K562 (cell line): ENCODE measurements around the gene POLD4. TPM values are rescaled to one million over a fixed set of nuclear protein-coding genes. Genes with fewer than 3 reads are reported as not detected.
A peak's percentile ranks its signal among the peaks of the same experiment; 100 is the strongest.

Source experiments
- ATF7 ChIP-seq: fragments of 450-650 bp; IDR thresholded peaks from 2 replicates; pipeline ENCODE4 v1.7.1; 2014; ENCODE audit warnings: mild to moderate bottlenecking, moderate library complexity
- C11orf30 ChIP-seq: fragments of 450-650 bp; IDR thresholded peaks from 2 replicates; pipeline ENCODE4 v1.6.1; 2016; ENCODE audit warnings: low read depth, mild to moderate bottlenecking
- GTF2A2 ChIP-seq: IDR thresholded peaks from 2 replicates; pipeline ENCODE4 v1.6.1; 2016; ENCODE audit warnings: mild to moderate bottlenecking, missing genetic modification characterization, missing compliant biosample characterization
- NR2C2 ChIP-seq, 2 experiments: fragments of 200-800 bp in 1 of 2; sonication (Bioruptor generic) in 1 of 2; sonication (generic) in 1 of 2; formaldehyde crosslinking in 1 of 2; IDR thresholded peaks; 2 replicates each; pipeline versions ENCODE4 v1.6.1 to v1.8.0; 2016 to 2022; ENCODE audit warnings: mild to moderate bottlenecking in 1 of 2, missing compliant biosample characterization in 1 of 2, missing genetic modification characterization in 1 of 2, missing genetic modification reagents in 1 of 2
- RFX7 ChIP-seq: fragments of 250-450 bp; sonication (Bioruptor Pico); IDR thresholded peaks from 2 replicates; pipeline ENCODE4 v1.5.1; 2021; ENCODE audit warnings: mild to moderate bottlenecking
- SAP30 ChIP-seq: fragments of 200-600 bp; sonication (generic); IDR thresholded peaks from 2 replicates; pipeline ENCODE4 v1.6.1; 2012; ENCODE audit warnings: borderline replicate concordance, low read depth, mild to moderate bottlenecking, moderate library complexity, low read length, control low read depth, inconsistent platforms; ENCODE audit not compliant: insufficient read depth, poor library complexity, severe bottlenecking
- STAG1 ChIP-seq: sonication (generic); formaldehyde crosslinking; IDR thresholded peaks from 2 replicates; pipeline ENCODE4 v1.5.0; 2020; ENCODE audit warnings: missing genetic modification reagents, borderline replicate concordance
- YY1 ChIP-seq, 3 experiments: IDR thresholded peaks; 2 replicates each; pipeline ENCODE4 v1.6.1; 2011; ENCODE audit warnings: low read length in 2 of 3, mild to moderate bottlenecking in 2 of 3, moderate library complexity in 2 of 3, borderline replicate concordance in 1 of 3, control low read depth in 1 of 3, low read depth in 1 of 3; ENCODE audit not compliant: insufficient read depth in 3 of 3, insufficient replicate concordance in 2 of 3, control insufficient read depth in 1 of 3, insufficient read length in 1 of 3; ENCODE audit errors: extremely low read depth in 1 of 3
- ZBTB17 ChIP-seq: fragments of 450-650 bp; formaldehyde crosslinking; IDR thresholded peaks from 2 replicates; pipeline ENCODE4 v1.4.0; 2020; ENCODE audit warnings: mild to moderate bottlenecking
- ZNF23 ChIP-seq: fragments of 250-450 bp; sonication (Bioruptor Pico); IDR thresholded peaks from 2 replicates; pipeline ENCODE4 v1.4.0; 2020; ENCODE audit warnings: mild to moderate bottlenecking
- ZNF239 ChIP-seq: fragments of 250-450 bp; sonication (Bioruptor Pico); IDR thresholded peaks from 2 replicates; pipeline ENCODE4 v1.4.0; 2020; ENCODE audit warnings: mild to moderate bottlenecking
- ZNF644 ChIP-seq: fragments of 200-800 bp; sonication (Bioruptor generic); IDR thresholded peaks from 2 replicates; pipeline ENCODE4 v1.6.1; 2016; ENCODE audit warnings: low read depth, missing genetic modification characterization, missing compliant biosample characterization
- ZNF780A ChIP-seq: fragments of 250-450 bp; sonication (Bioruptor Pico); IDR thresholded peaks from 2 replicates; pipeline ENCODE4 v1.5.0; 2021; ENCODE audit warnings: mild to moderate bottlenecking
- polyA plus RNA-seq, 8 experiments: library from polyadenylated mRNA; depleted of rRNA in 4 of 8; stranded (reverse) in 5 of 8; unstranded in 3 of 8; fragments of >200 nt; fragmentation: Nextera tagmentation in 2 of 8; fragmentation: Illumina TruSeq in 1 of 8; extraction: Ambion mirVana in 2 of 8; extraction: Trizol in 1 of 8; gene quantifications; 2 replicates each; pipeline versions ENCODE4 v1.2.1 to v1.2.3, GENCODE V29; 2011 to 2014; ENCODE audit warnings: inconsistent platforms in 1 of 8, missing spikeins in 1 of 8
- total RNA-seq, 7 experiments: library from RNA; depleted of rRNA in 6 of 7; stranded (reverse); fragments of >200 nt in 6 of 7; fragmentation: Illumina TruSeq in 2 of 7; extraction: Trizol in 2 of 7; gene quantifications; 2 replicates each; pipeline versions ENCODE4 v1.2.1 to v1.2.3, GENCODE V29; 2011 to 2021; ENCODE audit warnings: low replicate concordance in 1 of 7
- TF ChIP-seq, protein P1 (sequence below): sonication (generic); formaldehyde crosslinking; IDR thresholded peaks from 2 replicates; pipeline ENCODE4 v1.5.0; 2020; ENCODE audit warnings: missing genetic modification reagents
- TF ChIP-seq, protein P2 (sequence below), 3 experiments: fragments of 200-800 bp in 1 of 3; sonication (Bioruptor generic) in 1 of 3; sonication (generic) in 1 of 3; formaldehyde crosslinking in 1 of 3; IDR thresholded peaks; 2 replicates each; pipeline versions ENCODE4 v1.6.1 to v1.8.0; 2016 to 2022; ENCODE audit warnings: mild to moderate bottlenecking in 2 of 3, missing compliant biosample characterization in 2 of 3, missing genetic modification characterization in 2 of 3, missing genetic modification reagents in 1 of 3
- TF ChIP-seq, protein P3 (sequence below): sonication (generic); formaldehyde crosslinking; IDR thresholded peaks from 2 replicates; pipeline ENCODE4 v1.8.0; 2022; ENCODE audit warnings: mild to moderate bottlenecking, missing genetic modification reagents
- TF ChIP-seq, protein P4 (sequence below), 2 experiments: fragments of 200-800 bp in 1 of 2; sonication (Bioruptor generic) in 1 of 2; sonication (generic) in 1 of 2; formaldehyde crosslinking in 1 of 2; IDR thresholded peaks in 1 of 2; conservative IDR thresholded peaks in 1 of 2; 2 replicates each; pipeline versions ENCODE4 v1.5.0 to v1.6.1; 2016 to 2020; ENCODE audit warnings: missing compliant biosample characterization in 1 of 2, missing genetic modification characterization in 1 of 2, missing genetic modification reagents in 1 of 2
- TF ChIP-seq, protein P5 (sequence below): fragments of 450-650 bp; IDR thresholded peaks from 2 replicates; pipeline ENCODE4 v1.7.0; 2016; ENCODE audit warnings: borderline replicate concordance

The POLD4 gene
- total and polyA plus RNA-seq, 9 of the 15 experiments (the other 6 are each of a cell fraction or from before 2014, with no cell fraction given): 5.8 to 64.5 (median 18.3) TPM

DNA sequence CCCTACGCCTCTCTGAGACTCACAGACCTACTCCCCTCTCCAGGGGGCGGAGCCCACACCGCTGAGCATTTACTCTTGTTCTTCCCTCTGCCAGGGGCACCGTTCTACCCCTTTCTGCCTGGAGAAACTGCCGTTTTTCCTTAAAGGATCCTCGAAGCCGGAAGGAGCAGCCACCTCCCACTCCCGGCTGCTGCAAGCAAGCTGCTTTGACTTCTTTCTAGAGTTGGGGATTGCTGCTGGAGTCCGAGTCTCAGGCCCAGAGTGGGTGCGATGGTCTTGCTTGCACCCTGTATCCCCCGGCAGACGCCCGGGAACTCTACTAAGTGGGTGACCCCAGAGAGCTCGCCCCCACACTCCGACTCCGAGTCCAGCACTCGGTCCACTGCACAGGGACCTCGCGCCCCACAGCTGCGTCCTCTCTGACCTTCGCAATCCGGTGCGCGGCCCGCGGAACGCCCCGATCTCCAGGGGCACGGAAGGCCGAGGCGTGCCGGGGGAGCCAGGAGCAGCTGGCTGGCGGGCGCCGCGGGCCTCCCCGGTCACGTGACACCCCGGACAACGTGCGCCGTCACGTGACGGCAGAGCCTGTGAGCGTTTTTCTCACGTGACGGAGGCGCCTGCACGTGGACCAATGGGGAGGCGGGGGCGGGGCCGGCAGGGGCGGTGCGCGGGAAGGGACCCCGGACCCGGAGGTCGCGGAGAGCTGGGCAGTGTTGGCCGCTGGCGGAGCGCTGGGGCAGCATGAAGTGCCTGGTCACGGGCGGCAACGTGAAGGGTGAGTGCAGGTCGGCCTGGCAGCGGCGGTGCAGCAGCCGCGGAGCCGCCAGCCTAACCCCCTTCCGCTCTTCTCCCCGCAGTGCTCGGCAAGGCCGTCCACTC lies 38.2 kb upstream of the POLD4 start, which contains the start of gene RAD9A (continued):
- TF ChIP-seq ZNF239: no peak; the same call in 1 of the 2 replicates
- no peak for TF ChIP-seq NR2C2 (CRISPR knock-in tag; IDR thresholded peaks at IDR 0.05)
- peak; percentile 72 for TF ChIP-seq NR2C2 (tag; IDR thresholded peaks at IDR 0.05)
- peak; percentile 14; the same call in 1 of the 2 replicates for TF ChIP-seq STAG1 (CRISPR knock-in tag)
- peak in 2 of 3 experiments; percentile 12 to 54 for TF ChIP-seq YY1 (IDR thresholded peaks at IDR 0.05; ENCODE audit: borderline replicate concordance in 1 of 3, control insufficient read depth in 1 of 3, extremely low read depth in 1 of 3, insufficient read depth in 3 of 3, insufficient read length in 1 of 3, insufficient replicate concordance in 2 of 3, low read depth in 1 of 3, low read length in 2 of 3)
- no peak for TF ChIP-seq GTF2A2 (tag)
- TF ChIP-seq, protein P1, sequence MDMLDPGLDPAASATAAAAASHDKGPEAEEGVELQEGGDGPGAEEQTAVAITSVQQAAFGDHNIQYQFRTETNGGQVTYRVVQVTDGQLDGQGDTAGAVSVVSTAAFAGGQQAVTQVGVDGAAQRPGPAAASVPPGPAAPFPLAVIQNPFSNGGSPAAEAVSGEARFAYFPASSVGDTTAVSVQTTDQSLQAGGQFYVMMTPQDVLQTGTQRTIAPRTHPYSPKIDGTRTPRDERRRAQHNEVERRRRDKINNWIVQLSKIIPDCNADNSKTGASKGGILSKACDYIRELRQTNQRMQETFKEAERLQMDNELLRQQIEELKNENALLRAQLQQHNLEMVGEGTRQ: peak; percentile 99
- no peak for TF ChIP-seq ZNF644 (tag)
- TF ChIP-seq RFX7 (CRISPR knock-in tag): no peak
- peak; percentile 91 for TF ChIP-seq SAP30
- TF ChIP-seq, protein P2, sequence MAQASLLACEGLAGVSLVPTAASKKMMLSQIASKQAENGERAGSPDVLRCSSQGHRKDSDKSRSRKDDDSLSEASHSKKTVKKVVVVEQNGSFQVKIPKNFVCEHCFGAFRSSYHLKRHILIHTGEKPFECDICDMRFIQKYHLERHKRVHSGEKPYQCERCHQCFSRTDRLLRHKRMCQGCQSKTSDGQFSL (CRISPR knock-in tag; IDR thresholded peaks at IDR 0.05): peak; percentile 55; the same call in 1 of the 2 replicates
- TF ChIP-seq, protein P2 (tag; IDR thresholded peaks at IDR 0.05): no peak
- peak; percentile 51; the same call in 1 of the 2 replicates for TF ChIP-seq ATF7
- TF ChIP-seq ZBTB17: peak; percentile 78
- TF ChIP-seq C11orf30: peak; percentile 93
- TF ChIP-seq, protein P3, sequence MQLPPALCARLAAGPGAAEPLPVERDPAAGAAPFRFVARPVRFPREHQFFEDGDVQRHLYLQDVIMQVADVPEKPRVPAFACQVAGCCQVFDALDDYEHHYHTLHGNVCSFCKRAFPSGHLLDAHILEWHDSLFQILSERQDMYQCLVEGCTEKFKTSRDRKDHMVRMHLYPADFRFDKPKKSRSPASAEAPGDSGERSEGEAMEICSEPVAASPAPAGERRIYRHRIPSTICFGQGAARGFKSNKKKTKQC: peak; percentile 96; the same call in 1 of the 2 replicates
- no peak for TF ChIP-seq ZNF780A (CRISPR knock-in tag)
- no peak for TF ChIP-seq ZNF23
- TF ChIP-seq, protein P4, sequence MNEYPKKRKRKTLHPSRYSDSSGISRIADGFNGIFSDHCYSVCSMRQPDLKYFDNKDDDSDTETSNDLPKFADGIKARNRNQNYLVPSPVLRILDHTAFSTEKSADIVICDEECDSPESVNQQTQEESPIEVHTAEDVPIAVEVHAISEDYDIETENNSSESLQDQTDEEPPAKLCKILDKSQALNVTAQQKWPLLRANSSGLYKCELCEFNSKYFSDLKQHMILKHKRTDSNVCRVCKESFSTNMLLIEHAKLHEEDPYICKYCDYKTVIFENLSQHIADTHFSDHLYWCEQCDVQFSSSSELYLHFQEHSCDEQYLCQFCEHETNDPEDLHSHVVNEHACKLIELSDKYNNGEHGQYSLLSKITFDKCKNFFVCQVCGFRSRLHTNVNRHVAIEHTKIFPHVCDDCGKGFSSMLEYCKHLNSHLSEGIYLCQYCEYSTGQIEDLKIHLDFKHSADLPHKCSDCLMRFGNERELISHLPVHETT (CRISPR knock-in tag; conservative IDR thresholded peaks at IDR 0.05 in 1 of 2, IDR thresholded peaks at IDR 0.05 in 1 of 2): peak in 1 of 2 experiments; percentile 40; a peak in 1 of 4 replicates
- TF ChIP-seq, protein P5, sequence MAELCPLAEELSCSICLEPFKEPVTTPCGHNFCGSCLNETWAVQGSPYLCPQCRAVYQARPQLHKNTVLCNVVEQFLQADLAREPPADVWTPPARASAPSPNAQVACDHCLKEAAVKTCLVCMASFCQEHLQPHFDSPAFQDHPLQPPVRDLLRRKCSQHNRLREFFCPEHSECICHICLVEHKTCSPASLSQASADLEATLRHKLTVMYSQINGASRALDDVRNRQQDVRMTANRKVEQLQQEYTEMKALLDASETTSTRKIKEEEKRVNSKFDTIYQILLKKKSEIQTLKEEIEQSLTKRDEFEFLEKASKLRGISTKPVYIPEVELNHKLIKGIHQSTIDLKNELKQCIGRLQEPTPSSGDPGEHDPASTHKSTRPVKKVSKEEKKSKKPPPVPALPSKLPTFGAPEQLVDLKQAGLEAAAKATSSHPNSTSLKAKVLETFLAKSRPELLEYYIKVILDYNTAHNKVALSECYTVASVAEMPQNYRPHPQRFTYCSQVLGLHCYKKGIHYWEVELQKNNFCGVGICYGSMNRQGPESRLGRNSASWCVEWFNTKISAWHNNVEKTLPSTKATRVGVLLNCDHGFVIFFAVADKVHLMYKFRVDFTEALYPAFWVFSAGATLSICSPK: no peak
